ENCODE results near the gene BATF3. TPM values are rescaled to one million over a fixed set of nuclear protein-coding genes. Genes with fewer than 3 reads are reported as not detected.
"Not testable (repeated sequence)": the region's sequence is repeated elsewhere in the genome, so short reads cannot be mapped to it uniquely, and the experiment has no call there.

BATF3 gene
- total RNA-seq, 1 donor, result 0.36 TPM

DNA sequence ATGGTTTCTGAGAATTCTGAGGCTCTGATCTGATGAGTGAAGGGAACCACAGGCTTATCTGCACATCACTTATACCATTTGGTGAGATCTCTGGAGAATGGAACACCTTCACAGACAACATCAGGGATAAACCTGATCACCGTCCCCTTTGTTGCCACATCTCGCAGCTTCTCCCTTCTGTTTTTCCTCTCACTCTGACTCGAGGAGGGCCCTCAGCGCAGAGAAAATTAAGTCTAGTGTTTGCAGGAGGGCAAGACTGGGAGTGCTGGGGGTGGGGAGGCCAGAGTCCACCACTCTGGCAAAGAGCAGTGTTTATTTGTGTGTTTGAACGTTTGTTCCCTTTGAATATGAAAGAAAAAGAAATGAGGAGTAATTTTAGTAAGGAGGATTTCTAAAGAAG lies 29.0 kb upstream of the BATF3 start:
- TF ChIP-seq, protein P1, sequence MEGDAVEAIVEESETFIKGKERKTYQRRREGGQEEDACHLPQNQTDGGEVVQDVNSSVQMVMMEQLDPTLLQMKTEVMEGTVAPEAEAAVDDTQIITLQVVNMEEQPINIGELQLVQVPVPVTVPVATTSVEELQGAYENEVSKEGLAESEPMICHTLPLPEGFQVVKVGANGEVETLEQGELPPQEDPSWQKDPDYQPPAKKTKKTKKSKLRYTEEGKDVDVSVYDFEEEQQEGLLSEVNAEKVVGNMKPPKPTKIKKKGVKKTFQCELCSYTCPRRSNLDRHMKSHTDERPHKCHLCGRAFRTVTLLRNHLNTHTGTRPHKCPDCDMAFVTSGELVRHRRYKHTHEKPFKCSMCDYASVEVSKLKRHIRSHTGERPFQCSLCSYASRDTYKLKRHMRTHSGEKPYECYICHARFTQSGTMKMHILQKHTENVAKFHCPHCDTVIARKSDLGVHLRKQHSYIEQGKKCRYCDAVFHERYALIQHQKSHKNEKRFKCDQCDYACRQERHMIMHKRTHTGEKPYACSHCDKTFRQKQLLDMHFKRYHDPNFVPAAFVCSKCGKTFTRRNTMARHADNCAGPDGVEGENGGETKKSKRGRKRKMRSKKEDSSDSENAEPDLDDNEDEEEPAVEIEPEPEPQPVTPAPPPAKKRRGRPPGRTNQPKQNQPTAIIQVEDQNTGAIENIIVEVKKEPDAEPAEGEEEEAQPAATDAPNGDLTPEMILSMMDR (IDR thresholded peaks at IDR 0.05; ENCODE audit: extremely low read depth, low read depth, low read length), result no peak
- Histone ChIP-seq H3K36me3 (ENCODE audit: insufficient read depth, low read length) (no peaks in the 10 kb centered on the region), H3K27ac (ENCODE audit: low read depth, low read length) (peak overlapping the region; percentile 89), H3K27me3 (ENCODE audit: insufficient read depth, low read length) (no peaks in the 10 kb centered on the region), H3K4me2 (ENCODE audit: insufficient read depth, low read length) (no peak overlapping the region), H3K9me3 (ENCODE audit: low read depth, low read length) (no peaks in the 10 kb centered on the region), H3K4me3 (ENCODE audit: insufficient read depth, low read length) (no peak overlapping the region), H3K4me1 (ENCODE audit: insufficient read depth, low read length) (peaks cover 13% of the 10 kb centered on the region), H2AFZ (ENCODE audit: low read length) (no peak overlapping the region), H3K79me2 (ENCODE audit: insufficient read depth, low read length) (no peaks in the 10 kb centered on the region), H4K20me1 (ENCODE audit: insufficient read depth, low read length) (no peaks in the 10 kb centered on the region)
- DNase-seq (ENCODE audit: insufficient read length, low spot score, missing footprints), result no peak

DNA sequence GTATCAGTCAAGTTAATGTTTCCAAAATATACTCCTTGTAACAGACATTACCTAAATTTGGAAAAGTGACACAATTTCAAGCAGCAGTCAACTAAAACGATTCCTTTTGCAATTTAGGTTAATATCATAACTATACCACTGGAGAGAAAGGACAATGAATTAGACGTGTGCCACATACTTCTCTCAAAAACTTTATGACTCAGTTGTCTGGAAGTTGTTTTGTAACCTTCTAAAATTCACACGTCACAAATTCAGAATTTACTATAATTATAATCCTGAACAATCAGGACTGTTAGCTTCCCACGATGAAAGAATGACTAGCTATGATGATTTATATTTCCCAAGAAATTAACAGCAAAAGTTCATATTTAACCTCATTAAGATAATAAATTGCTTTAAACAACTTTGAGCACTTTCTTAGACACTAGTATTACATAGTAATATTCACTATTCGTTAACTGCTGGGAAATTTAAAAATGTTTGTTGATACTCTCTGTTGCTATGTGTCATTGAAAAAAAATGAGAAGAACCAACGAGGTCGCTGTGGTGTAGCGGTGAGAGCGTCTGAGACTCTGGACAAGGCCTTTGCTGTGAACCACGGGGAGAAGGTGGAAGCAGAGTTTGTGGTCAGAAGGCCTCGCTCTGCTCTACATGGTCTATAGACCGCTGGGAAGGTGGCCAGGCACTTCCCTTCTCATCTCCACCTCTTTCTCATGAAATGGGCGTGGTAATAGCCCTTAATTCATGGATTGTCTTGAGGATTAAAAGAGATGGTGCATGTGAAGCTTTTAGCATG lies 27.9 kb upstream of the BATF3 start:
- H3K79me2 ChIP-seq (ENCODE audit: insufficient read depth, low read length), result no peaks in the 10 kb centered on the region
- H3K9me3 ChIP-seq (ENCODE audit: low read depth, low read length), result no peaks in the 10 kb centered on the region
- H4K20me1 ChIP-seq (ENCODE audit: insufficient read depth, low read length), result no peaks in the 10 kb centered on the region
- H3K27me3 ChIP-seq (ENCODE audit: insufficient read depth, low read length), result no peaks in the 10 kb centered on the region
- DNase-seq (ENCODE audit: insufficient read length, low spot score, missing footprints), result peak; percentile 81
- H3K4me1 ChIP-seq (ENCODE audit: insufficient read depth, low read length), result peaks cover 13% of the 10 kb centered on the region
- peak overlapping the region; percentile 89 for H3K27ac ChIP-seq (ENCODE audit: low read depth, low read length)
- no peak overlapping the region for H3K4me3 ChIP-seq (ENCODE audit: insufficient read depth, low read length)
- TF ChIP-seq, protein P1 (IDR thresholded peaks at IDR 0.05; ENCODE audit: extremely low read depth, low read depth, low read length), result no peak
- peak overlapping the region; percentile 13 for H2AFZ ChIP-seq (ENCODE audit: low read length)
- peak overlapping the region; percentile 20 for H3K4me2 ChIP-seq (ENCODE audit: insufficient read depth, low read length)
- no peaks in the 10 kb centered on the region for H3K36me3 ChIP-seq (ENCODE audit: insufficient read depth, low read length)

DNA sequence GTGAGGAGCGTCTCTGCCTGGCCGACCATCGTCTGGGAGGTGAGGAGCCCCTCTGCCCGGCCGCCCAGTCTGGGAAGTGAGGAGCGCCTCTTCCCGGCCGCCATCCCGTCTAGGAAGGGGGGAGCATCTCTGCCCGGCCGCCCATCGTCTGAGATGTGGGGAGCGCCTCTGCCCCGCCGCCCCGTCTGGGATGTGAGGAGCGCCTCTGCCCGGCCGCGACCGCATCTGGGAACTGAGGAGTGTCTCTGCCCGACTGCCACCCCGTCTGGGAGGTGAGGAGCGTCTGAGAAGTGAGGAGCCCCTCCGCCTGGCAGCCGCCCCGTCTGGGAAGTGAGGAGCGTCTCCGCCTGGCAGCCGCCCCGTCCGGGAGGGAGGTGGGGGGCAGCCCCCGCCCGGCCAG lies 25.0 kb upstream of the BATF3 start:
- H3K27me3 ChIP-seq (ENCODE audit: insufficient read depth, low read length); H3K27ac ChIP-seq (ENCODE audit: low read depth, low read length); DNase-seq (ENCODE audit: insufficient read length, low spot score, missing footprints): not testable (repeated sequence)

DNA sequence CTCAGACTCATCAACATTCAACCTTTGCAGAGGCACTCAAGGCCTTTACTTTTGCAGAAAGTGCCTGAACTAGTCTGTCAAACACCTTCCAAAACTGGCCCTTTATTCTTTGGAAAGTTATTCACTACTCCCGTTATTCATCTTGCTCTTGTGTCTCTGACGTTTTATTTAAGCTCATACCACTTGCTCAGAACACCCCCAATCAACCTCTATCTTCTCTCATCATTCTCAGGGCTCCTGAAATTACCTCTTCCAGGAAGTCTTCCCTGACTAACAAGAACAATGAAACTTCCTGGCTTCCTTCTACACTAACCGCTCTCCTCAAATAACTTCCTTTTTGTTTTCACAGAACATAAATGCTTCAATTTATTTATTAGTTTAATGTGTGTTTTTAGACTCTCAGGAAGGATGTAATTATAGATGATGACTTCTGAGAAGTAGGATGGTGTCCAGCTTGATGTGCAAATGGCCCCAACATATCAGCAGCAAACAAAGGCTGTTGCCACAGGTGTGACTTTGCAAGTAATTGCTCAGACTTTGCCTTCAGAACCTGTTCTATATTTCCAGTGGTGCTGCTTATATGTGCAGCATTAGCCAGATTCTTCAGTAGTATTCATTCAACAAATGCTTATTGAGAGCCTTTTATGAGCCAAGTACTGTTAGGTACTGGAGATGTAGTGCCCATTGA lies 22.8 kb upstream of the BATF3 start:
- Histone ChIP-seq H3K79me2 (ENCODE audit: insufficient read depth, low read length) (no peaks in the 10 kb centered on the region), H3K4me3 (ENCODE audit: insufficient read depth, low read length) (no peak overlapping the region), H3K27ac (ENCODE audit: low read depth, low read length) (no peak overlapping the region), H3K27me3 (ENCODE audit: insufficient read depth, low read length) (no peaks in the 10 kb centered on the region), H2AFZ (ENCODE audit: low read length) (no peak overlapping the region), H3K9me3 (ENCODE audit: low read depth, low read length) (no peaks in the 10 kb centered on the region), H3K4me1 (ENCODE audit: insufficient read depth, low read length) (peaks cover 21% of the 10 kb centered on the region), H3K36me3 (ENCODE audit: insufficient read depth, low read length) (no peaks in the 10 kb centered on the region), H4K20me1 (ENCODE audit: insufficient read depth, low read length) (no peaks in the 10 kb centered on the region), H3K4me2 (ENCODE audit: insufficient read depth, low read length) (no peak overlapping the region)
- TF ChIP-seq, protein P1 (IDR thresholded peaks at IDR 0.05; ENCODE audit: extremely low read depth, low read depth, low read length), result no peak
- DNase-seq (ENCODE audit: insufficient read length, low spot score, missing footprints), result no peak

More for the DNA sequence above, 25.0 kb upstream of the BATF3 start:
- H3K4me1 ChIP-seq (ENCODE audit: insufficient read depth, low read length), result peaks cover 28% of the 10 kb centered on the region
- not testable (repeated sequence) for H4K20me1 ChIP-seq (ENCODE audit: insufficient read depth, low read length); H3K4me2 ChIP-seq (ENCODE audit: insufficient read depth, low read length); H3K4me3 ChIP-seq (ENCODE audit: insufficient read depth, low read length); H3K79me2 ChIP-seq (ENCODE audit: insufficient read depth, low read length); H3K9me3 ChIP-seq (ENCODE audit: low read depth, low read length); H3K36me3 ChIP-seq (ENCODE audit: insufficient read depth, low read length); H2AFZ ChIP-seq (ENCODE audit: low read length)
